Sigmoid colon (tissue), 7 donors: ENCODE measurements around the gene ZNF142. TPM values are rescaled to one million over a fixed set of nuclear protein-coding genes. Genes with fewer than 3 reads are reported as not detected.

Experiments
- DNase-seq: peaks from one replicate; pipeline ENCODE4 v3.0.0-alpha.2; 2019
- H3K27ac ChIP-seq, 4 donors: fragments of 200-600 bp; sonication (generic); one replicate each; pipeline ENCODE4 v1.5.1; 2016 to 2019; ENCODE audit warnings: mild to moderate bottlenecking in 1 of 4
- H3K27me3 ChIP-seq, 3 donors: fragments of 200-600 bp; sonication (generic); one replicate each; pipeline ENCODE4 v1.5.1; 2019; ENCODE audit warnings: mild to moderate bottlenecking in 1 of 3
- H3K36me3 ChIP-seq, 4 donors: fragments of 200-600 bp; sonication (generic); one replicate each; pipeline ENCODE4 v1.5.1; 2016 to 2019
- H3K4me1 ChIP-seq, 4 donors: fragments of 200-600 bp; sonication (generic); one replicate each; pipeline ENCODE4 v1.5.1; 2017 to 2019
- H3K4me3 ChIP-seq, 4 donors: fragments of 200-600 bp; sonication (generic); one replicate each; pipeline ENCODE4 v1.5.1; 2017 to 2019; ENCODE audit warnings: mild to moderate bottlenecking in 2 of 4, moderate library complexity in 1 of 4
- H3K9me3 ChIP-seq, 4 donors: fragments of 200-600 bp in 3 of 4; sonication (generic) in 3 of 4; one replicate each; pipeline versions ENCODE4 v1.5.1 to v1.6.1; 2013 to 2019
- EP300 ChIP-seq, 4 donors: sonication (generic); formaldehyde crosslinking; IDR thresholded peaks; one replicate each; pipeline ENCODE4 v1.6.1; 2017; ENCODE audit warnings: antibody characterized with exemption in 4 of 4
- POLR2A ChIP-seq, 2 donors: fragments of 450-650 bp; IDR thresholded peaks; one replicate each; pipeline ENCODE4 v1.6.1; 2016; ENCODE audit warnings: antibody characterized with exemption in 2 of 2, mild to moderate bottlenecking in 2 of 2, moderate library complexity in 2 of 2
- POLR2AphosphoS5 ChIP-seq, 4 donors: sonication (generic); formaldehyde crosslinking; IDR thresholded peaks; one replicate each; pipeline ENCODE4 v1.6.1; 2017; ENCODE audit warnings: antibody characterized with exemption in 4 of 4
- WGBS, 2 donors: extraction: QIAGEN DNeasy Blood & Tissue Kit; methylation state at CpG; one replicate each; pipeline ENCODE4 v1.1.7; 2013; 5-methylcytosine and 5-hydroxymethylcytosine counted together
- intact Hi-C: fragments of 100-400 bp; cut with DNase I; formaldehyde crosslinking; loops from one replicate; pipeline ENCODE4 v1.15.1; 2023
- polyA plus RNA-seq, 3 donors: library from polyadenylated mRNA; stranded (reverse); fragments of 200-250 nt; gene quantifications; one replicate each; pipeline ENCODE4 v1.2.3, GENCODE V29; 2013
- total RNA-seq, 4 donors: library from RNA; depleted of rRNA; stranded (reverse); fragments of >200 nt; gene quantifications; one replicate each; pipeline ENCODE4 v1.1.0, GENCODE V29; 2016
- TF ChIP-seq, protein P1 (sequence below), 4 experiments: fragments of 450-650 bp in 3 of 4; fragments of 200-600 bp in 1 of 4; IDR thresholded peaks; one replicate each; pipeline ENCODE4 v1.5.1; 2016 to 2019; ENCODE audit warnings: antibody characterized with exemption in 4 of 4, mild to moderate bottlenecking in 3 of 4, moderate library complexity in 2 of 4
- donor health status: healthy with polysubstance abuse.
- donor health status: Bipolar disorder and iron deficiency.
- donor health status: healthy.

ZNF142 gene
- total and polyA plus RNA-seq, 7 donors = 1.6 to 24.4 (median 14.6) TPM

DNA sequence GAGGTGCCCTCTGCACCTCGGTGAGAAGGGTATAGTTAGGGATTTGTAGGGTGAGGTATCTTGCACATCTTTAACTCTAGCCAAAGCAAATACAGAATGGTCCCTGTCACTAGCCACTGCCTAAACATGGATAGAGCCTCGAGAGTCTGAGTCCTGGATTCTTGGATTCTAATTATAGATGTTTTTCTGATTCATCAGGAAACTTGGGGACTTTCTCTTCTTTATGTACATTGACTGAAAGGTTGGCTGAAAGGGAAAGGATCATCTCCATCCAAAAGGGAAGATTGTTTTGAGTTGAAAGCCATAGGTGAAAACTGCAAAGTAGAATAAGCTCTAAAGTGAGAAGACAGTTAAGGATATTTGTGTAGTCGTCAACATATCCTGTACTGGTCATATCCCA lies 20.6 kb upstream of the ZNF142 start:
- H3K36me3 ChIP-seq = peaks cover 13 to 82% (median 15%) of the 10 kb centered on the region in 4 donors

GRCh38 chr2:218679119-218679518 lies 19.7 kb upstream of the ZNF142 start:
- peak; percentile 63 for DNase-seq
- Histone ChIP-seq H3K4me3 (no peak overlapping the region), H3K36me3 (peaks cover 13 to 79% (median 15%) of the 10 kb centered on the region in 4 donors), H3K4me1 (no peaks in the 10 kb centered on the region), H3K9me3 (no peaks in the 10 kb centered on the region), H3K27me3 (no peaks in the 10 kb centered on the region), H3K27ac (no peak overlapping the region)
- TF ChIP-seq, protein P1, sequence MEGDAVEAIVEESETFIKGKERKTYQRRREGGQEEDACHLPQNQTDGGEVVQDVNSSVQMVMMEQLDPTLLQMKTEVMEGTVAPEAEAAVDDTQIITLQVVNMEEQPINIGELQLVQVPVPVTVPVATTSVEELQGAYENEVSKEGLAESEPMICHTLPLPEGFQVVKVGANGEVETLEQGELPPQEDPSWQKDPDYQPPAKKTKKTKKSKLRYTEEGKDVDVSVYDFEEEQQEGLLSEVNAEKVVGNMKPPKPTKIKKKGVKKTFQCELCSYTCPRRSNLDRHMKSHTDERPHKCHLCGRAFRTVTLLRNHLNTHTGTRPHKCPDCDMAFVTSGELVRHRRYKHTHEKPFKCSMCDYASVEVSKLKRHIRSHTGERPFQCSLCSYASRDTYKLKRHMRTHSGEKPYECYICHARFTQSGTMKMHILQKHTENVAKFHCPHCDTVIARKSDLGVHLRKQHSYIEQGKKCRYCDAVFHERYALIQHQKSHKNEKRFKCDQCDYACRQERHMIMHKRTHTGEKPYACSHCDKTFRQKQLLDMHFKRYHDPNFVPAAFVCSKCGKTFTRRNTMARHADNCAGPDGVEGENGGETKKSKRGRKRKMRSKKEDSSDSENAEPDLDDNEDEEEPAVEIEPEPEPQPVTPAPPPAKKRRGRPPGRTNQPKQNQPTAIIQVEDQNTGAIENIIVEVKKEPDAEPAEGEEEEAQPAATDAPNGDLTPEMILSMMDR (IDR thresholded peaks at IDR 0.05) = no peak
- no peak for TF ChIP-seq POLR2AphosphoS5 (IDR thresholded peaks at IDR 0.05)
- no peak for TF ChIP-seq POLR2A (IDR thresholded peaks at IDR 0.05)
- TF ChIP-seq EP300 (IDR thresholded peaks at IDR 0.05) = no peak
- intact Hi-C loops = no loop called here
- WGBS, 2 donors = 72 to 74% methylated on average over 4 of the region's 4 CpGs

More for the DNA sequence above, 20.6 kb upstream of the ZNF142 start:
- TF ChIP-seq POLR2AphosphoS5 (IDR thresholded peaks at IDR 0.05) (no peak), POLR2A (IDR thresholded peaks at IDR 0.05) (no peak), EP300 (IDR thresholded peaks at IDR 0.05) (no peak)
- TF ChIP-seq, protein P1 (IDR thresholded peaks at IDR 0.05) = no peak
- no peak overlapping the region for H3K27ac ChIP-seq
- WGBS, 2 donors = 86 to 92% methylated on average over 3 of the region's 3 CpGs
- H3K4me3 ChIP-seq = no peak overlapping the region
- no peak for DNase-seq
- H3K9me3 ChIP-seq = no peaks in the 10 kb centered on the region
- H3K4me1 ChIP-seq = no peaks in the 10 kb centered on the region
- no peaks in the 10 kb centered on the region for H3K27me3 ChIP-seq
- intact Hi-C loops = no loop called here

DNA sequence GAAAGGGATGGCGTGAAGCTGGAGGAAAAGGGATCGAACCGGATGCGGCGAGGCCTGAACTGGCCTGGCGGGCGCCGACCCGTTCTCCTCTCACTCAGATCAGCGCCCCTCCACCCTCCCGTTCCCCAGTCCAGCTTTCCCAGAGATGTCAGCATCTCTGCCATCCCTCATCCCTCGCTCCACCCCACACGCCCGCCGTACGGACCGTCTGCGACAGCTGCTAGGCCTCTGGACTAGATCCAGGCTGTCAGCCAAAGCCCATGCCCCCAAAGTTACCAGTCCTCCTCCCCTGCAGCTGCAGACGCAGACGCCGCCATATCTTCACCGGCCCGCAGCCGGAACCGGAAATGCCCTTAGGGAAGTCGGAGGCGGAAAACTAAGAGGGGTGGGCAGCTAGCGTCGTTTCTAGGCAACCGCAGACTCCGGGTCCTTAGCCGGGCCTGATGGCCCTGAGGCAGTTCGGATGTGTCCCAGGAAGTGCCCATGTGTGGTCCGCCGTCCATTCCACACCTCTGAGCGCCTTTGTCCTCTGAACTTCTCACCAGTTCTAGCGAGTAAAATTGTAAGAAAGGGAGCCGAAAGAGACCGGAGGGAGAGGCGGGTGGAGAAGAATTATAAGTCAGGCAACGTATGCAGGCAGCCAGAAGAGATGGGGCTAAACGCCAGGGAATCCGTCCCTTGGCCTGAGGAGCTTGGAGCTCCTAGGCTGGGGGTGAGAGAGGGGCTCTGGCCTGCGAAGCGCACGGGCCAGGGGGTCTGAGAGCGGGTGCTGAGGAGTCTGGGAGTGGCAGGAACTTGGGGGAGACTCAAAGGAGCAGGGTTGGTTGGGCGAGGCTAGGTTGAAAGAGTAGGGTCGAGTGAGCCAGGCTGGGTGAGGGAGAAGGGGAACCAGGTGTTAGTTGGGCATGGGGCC lies 12.5 kb upstream of the ZNF142 start, which contains the start of the genes RNF25 and STK36:
Gene RNF25, minus strand, starts transcription at position 349 of the 913 bp plus-strand sequence. Its CDS starts 32 bp downstream, at position 317.
Gene STK36, plus strand, starts transcription at position 433 of the 913 bp plus-strand sequence. CDS start 744 bp downstream, outside the sequence.
- peaks cover 0 to 37% (median 14%) of the 10 kb centered on the region in 4 donors for H3K36me3 ChIP-seq
- 0% methylated on average over 49 of the region's 49 CpGs for WGBS, 2 donors
- H3K4me1 ChIP-seq = peaks cover 0 to 18% (median 16%) of the 10 kb centered on the region in 4 donors
- peak; percentile 82 to 85 for TF ChIP-seq POLR2A (IDR thresholded peaks at IDR 0.05)
- TF ChIP-seq, protein P1 (IDR thresholded peaks at IDR 0.05) = no peak
- TF ChIP-seq POLR2AphosphoS5 (IDR thresholded peaks at IDR 0.05) = peak; percentile 78 to 96 (median 90)
- H3K27ac ChIP-seq = peak within 1 kb of the TSS; percentile 78 to 84 (median 81)
- H3K9me3 ChIP-seq = no peaks in the 10 kb centered on the region
- DNase-seq = peak; percentile 91
- no peaks in the 10 kb centered on the region for H3K27me3 ChIP-seq
- intact Hi-C loops = no loop called here
- H3K4me3 ChIP-seq = peak within 1 kb of the TSS; percentile 69 to 81 (median 74)

DNA sequence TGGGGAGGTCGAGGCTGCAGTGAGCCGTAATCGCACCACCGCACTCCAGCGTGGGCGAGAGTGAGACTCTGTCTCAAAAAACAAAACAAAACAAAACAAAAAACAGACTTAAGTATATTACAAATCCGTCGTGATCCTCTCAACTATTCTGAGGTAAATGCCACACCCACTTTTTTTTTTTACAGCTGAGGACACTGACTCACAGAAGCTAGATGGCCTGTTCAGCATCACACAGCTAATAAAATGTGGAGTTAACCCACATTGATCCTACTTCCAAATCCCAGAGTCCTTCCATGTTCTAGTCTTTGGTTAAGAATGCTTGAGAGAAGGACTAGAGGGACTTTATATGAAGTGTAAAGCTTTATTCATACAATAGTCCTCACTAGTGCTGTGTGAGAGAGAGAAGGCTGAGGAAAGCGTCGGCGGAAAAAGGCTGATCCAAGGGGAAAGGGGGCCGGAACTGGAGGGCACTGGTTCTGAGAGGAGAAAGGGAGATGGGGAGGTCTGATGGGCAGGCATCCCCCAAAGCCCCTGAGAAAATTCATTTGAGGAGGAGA lies 11.8 kb upstream of the ZNF142 start:
- peak; percentile 28 for DNase-seq
- Histone ChIP-seq H3K4me3 (peak overlapping the region; percentile 69 to 81 (median 74)), H3K36me3 (peaks cover 0 to 39% (median 18%) of the 10 kb centered on the region in 4 donors), H3K4me1 (peaks cover 0 to 18% (median 16%) of the 10 kb centered on the region in 4 donors), H3K27me3 (no peaks in the 10 kb centered on the region), H3K27ac (peak overlapping the region; percentile 78 to 84 (median 81)), H3K9me3 (no peaks in the 10 kb centered on the region)
- 41 to 45% methylated on average over 12 of the region's 12 CpGs for WGBS, 2 donors
- intact Hi-C loops = no loop called here
- TF ChIP-seq POLR2A (IDR thresholded peaks at IDR 0.05) (no peak), EP300 (IDR thresholded peaks at IDR 0.05) (no peak), POLR2AphosphoS5 (IDR thresholded peaks at IDR 0.05) (no peak)
- TF ChIP-seq, protein P1 (IDR thresholded peaks at IDR 0.05) = no peak
